GM19397 (cell line): ENCODE measurements around the gene THBS2.
"Not testable (repeated sequence)": the region's sequence is repeated elsewhere in the genome, so short reads cannot be mapped to it uniquely, and the experiment has no call there.

ENCODE experiments used
- ATAC-seq: cut with Tn5 transposase; IDR thresholded peaks from one replicate; pipeline ENCODE4 v1.9.1; 2021; ENCODE audit warnings: mild to moderate bottlenecking, moderate library complexity; ENCODE audit not compliant: unreplicated experiment

Gene THBS2

DNA sequence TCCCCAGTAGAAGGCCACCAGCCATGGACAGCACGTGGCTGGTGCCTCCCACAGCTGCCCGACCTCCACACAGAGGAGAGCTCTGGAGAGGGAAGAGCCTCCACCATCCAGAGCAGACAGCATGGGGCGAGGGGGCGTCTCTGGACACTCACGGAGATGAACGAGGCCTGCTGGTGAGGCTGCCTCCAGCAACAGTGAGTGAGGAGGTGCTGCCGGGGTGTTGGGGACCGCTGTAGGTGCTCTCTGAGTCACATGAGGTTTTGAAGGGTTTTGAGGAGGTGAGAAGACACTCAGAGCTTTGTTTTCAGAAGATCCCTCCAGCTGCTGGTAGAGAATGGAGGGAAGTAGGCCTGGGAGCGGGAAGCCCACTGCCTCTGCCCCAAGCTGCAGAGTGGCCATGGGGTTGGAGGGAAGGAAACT lies 65.6 kb downstream of the THBS2 start:
- no peak for ATAC-seq

DNA sequence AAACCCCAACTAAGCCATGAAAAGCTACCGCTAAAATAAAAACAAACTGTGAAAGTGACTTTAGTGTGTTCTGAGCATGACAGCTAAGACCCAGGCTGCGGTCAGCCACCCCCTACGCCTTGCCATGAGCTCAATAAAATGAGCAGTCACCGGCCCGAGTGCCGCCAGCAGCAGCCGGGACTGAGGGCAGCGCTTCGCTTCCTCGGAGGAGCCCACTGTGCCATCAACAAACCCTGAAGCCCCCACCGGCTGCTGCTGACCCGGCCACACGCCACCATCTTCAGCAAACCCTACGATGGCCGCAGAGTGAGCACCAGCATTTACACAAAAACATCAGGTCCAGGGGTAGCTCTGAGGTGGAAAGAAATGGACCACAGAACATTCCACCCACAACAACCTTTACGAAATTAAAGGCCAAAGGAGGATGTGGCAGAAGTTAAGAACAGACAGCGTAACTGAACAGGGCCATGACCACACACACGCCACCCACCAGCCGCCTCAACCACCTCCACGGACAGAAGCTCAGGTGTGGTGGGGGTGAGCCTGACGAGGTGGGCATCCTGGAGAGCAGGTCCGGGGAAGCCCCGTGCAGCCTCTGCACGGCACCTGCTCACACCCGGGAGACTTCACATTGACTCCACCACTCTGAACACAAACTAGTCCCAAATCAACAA lies 67.0 kb downstream of the THBS2 start:
- ATAC-seq: no peak

DNA sequence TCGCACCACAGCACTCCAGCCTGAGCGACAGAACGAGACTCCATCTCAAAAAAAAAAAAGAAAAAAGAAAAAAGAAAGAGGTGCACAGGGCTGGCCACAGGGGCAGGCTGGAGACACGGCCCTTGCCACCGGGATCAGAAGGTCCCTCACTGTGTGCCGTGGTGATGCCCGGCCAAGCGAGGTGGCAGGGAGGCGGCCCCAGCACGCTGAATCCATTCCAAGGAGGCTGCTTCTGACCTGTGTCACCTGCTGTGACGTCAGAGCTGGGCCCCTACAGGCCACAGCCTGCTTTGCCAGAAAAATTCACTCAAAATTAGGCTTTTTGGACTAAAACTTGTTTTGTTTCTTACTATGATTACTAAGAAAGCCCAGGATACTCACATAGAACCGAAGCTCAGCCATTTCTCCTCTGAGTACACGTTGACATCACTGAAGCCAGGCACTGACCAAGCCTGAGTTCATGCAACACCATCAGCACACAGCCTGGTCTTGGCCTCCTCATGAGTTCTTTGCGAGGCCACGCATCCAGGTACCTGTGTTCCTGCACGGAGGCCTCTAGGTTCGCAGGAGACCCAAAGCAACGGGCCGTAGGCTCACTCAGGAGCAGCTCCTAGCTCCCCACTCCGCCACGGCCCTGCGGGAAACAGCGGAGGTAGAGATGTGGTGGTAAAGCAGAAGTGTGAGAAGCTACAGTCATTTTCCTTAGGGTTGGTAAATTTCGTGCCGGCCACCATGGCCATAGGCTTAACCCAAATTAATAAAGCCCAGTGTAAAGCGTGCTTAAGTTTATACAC lies 67.8 kb downstream of the THBS2 start:
- no peak for ATAC-seq

DNA sequence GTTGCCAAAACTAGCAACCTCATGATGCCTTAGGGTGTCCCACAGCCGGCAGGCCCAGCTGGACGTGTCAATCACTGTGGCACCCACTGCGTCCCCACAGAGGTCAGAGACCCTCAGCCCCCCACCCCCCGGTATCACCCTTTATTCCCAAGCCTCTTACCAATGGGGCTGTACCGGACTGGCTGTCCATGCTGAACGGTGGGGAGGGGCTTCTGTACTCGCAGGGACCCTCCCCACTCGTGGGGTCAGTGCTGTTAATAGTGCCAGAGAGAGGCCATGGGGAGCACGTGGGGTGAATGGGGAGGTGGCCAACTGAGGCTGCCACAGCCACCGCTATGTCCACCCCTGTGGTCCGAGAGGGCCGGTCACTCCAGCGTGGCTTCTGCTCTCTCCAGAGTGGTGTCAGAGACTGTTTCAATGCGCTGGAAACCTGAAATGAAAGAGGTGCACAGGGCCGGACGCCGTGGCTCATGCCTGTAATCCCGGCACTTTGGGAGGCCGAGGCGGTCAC lies 68.6 kb downstream of the THBS2 start:
- no peak for ATAC-seq

DNA sequence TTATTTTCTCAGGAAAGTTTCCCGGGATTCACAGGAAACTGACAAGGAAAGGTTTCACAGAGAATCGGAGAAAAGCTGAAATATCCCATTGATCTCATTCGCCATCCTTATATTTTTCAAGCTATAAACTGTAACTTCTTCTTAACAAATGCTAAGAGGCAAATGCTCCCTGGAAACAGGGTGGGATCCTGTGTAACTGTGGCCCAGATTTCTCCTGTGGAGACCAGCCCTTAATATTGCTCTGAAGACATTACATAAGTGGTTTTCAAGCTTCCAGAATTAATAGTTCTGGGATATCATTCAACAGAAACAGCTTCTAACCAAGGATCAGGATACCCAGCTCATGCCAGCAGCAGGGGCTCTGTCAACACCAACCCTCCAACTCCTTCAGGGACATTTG lies 69.2 kb downstream of the THBS2 start:
- no peak for ATAC-seq

DNA sequence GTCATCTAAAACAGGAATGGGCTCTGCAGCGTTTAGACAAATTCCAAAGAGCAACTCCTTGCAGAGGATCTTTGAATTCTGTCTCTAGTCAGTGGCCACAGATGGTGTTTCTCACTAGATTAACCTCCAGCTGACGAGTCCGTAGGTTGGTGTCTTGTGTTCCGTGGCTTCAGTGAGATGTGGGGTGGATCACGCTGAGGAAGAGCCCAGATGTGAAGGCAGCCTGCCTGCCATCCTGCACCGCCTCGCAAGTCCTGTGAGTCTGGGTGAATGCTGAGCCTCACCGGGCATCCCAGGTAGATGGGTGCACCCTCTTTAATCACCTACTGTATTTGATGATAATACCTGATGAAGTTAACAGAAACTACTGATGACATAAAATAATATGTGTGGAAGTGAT lies 70.4 kb downstream of the THBS2 start:
- ATAC-seq: no peak

DNA sequence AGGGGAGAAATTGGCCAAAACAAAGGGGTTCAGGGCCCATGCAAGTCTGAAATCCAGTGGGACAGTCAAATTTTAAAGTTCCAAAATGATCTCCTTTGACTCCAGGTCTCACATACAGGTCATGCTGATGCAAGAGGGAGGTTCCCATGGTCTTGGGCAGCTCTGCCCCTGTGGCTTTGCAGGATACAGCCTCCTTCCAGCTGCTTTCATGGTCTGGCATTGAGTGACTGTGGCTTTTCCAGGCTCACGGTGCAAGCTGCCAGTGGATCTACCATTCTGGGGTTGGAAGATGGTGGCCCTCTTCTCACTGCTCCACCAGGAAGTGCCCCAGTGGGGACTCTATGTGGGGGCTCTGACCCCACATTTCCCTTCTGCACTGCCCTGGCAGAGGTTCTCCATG lies 73.8 kb downstream of the THBS2 start:
- not testable (repeated sequence) for ATAC-seq

DNA sequence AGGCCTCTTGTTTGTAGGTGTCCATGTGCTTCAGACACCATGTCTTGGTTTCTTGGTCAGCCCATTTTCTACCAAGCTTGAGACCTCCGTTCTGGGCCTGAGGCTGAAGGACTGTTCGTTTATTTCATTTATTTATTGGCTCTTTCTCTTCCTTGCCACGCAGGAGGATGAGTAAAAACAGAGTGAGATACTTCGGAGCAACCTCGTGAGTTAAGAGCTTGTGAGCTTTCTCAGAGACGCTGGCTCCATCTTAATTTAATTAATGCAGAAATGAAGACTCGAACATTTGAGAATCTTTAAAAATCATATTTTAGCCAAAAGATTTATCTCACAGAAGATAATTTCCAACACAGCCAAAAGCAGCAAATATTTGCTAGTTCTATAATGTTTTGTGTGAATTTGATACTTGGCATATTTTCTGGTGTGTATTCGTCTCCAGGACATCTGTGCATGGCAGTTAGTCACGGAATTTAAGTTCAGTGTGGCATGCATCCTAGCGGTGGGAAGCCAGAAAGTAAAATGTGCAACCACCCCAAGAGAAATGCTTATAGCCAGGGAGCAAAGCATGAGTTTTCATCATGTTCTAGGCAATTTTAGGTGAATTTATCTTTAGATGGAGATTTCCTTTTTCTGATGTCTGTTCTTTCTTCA lies 76.0 kb downstream of the THBS2 start:
- no peak for ATAC-seq

DNA sequence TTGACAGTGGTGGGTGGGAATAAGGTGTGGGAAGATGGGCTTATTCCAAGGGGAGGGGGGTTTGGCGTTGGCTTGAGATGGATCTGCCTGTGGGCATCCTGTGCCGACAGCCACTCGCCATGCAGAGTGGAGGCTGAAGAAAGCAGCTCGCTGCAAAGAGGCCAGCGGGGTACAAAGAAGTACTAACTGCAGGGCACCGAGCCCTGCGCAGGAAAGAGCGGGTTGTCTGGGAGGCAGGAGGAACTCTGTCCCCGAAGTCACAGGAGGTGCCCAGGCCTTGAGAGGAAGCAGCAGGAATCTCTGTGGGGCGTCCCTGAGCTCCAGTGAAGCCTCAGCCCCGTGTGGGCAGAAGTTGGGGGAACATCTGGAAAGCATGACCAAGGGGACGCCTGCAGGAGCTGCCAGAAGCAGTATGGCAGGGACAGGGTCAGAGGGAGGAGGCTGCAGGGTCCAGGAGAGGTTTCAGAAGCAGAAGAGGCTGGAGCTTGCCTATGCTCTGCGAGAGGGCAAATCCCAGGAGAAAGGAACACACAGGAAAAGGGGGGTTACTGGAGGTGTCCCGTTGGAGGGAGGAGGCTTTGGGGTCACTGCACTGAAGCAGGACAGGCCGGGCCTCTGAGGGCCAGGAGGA lies 77.2 kb downstream of the THBS2 start:
- ATAC-seq: no peak

DNA sequence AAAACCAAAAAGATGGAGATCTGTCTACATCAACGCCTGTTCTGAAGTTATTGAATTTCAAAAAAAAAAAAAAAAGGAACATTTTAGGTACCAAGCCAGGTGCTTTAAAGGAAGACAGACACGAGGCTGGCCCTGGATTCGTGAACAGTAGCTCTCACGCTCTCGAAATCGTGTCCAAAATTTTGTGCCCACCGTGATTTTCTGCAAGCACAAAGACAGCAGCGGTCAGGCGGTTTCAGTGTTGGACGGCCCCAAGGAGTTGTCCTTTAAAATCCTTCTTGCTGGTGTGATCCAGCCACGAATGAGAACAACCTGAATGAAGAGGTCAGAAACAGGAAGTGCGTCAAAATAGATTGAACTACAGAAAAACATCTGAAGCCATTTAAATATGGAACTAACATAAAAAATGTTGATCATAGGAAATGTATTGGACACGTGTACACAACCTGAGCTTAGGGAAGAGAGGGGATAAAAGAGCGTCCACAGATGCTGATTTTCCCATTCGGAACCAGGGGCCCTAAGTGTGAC lies 78.2 kb downstream of the THBS2 start:
- ATAC-seq: no peak

DNA sequence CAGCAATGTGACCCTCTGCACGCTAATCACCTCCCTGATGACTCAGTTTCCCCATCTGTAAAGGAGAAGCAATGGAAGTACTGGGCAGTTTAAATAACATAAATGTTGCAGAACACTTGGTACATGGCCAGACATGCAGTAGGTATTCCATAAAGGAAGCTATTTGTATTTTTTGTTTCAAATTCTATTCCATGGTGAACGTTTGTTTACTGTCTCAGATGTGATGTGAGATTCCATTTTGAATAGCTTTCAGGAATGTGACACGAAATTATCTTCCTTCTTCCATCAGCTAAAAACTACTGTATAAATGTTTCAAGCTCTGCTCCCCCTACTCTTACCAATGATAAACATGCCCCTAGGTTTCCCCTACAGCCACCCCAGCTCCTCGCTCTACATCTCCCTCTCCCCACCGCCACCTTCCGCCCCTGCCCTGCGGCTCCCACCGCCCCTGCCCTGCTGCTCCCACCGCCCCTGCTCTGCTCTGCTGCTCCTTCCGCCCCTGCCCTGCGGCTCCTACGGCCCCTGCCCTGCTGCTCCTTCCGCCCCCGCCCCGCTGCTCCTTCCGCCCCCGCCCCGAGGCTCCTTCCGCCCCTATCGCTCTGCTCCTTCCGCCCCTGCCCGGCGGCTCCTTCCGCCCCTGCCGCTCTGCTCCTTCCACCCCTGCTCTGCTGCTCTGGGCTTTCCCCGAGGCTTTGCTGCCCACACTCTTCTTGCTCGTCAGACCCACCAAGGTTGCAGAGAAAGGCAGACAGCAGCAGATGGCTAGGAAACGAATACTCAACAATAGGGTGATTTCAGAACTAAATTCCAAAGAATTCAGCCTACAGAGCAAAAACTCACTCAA lies 78.9 kb downstream of the THBS2 start:
- ATAC-seq: no peak

DNA sequence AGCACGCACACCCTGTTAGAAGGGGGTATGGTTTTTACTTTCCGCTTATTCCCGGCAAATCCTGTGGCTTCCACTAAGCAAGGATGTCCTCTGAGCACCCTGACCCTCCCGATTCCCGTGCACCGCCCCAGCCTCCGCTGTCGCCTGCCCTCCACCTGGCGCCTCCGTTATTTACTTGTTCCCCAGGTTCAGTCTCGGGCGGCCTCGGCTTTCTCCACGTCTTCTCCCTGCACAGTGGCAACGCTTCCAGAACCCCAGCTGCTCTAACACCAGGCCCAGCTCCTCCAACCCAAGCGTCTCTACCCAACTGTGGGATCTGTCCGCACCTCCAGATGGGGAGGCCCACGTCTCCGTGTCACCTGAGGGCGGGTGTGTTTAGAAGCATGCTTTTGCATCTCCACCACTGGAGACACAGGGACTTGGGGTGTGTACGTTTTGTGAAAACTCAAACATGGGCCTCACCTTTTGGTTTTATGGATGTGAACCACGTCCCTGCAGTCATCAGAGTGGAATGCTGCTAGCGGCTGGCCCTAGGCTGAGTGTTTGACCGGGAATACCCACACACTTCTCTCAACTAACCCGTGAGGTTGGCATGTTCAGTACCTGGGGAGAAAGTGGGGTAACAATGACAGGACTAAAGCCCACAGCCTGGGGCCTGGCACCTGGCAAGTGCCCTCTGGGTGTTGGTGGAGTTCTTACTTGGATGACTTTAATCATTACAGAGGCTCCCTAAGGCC lies 79.9 kb downstream of the THBS2 start:
- ATAC-seq: no peak

DNA sequence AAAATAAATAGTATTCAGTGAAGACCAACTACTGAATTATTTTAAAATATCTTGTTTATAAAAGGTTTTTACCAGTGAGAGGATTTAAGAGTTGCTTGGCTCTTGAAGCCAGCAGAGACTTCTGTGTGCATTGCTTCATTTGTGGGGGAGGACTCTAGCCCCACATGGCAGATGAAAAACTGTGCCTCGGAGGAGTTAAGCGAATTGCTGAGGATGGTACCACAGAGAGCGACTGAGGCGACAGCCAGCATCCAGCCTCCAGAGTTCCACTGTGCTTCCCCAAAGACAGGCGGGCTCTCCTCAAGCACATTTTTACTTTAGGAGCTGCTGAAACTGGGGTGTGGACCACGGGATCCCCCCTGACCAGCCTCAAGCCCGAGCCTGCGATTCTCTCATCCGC lies 80.7 kb downstream of the THBS2 start:
- no peak for ATAC-seq

DNA sequence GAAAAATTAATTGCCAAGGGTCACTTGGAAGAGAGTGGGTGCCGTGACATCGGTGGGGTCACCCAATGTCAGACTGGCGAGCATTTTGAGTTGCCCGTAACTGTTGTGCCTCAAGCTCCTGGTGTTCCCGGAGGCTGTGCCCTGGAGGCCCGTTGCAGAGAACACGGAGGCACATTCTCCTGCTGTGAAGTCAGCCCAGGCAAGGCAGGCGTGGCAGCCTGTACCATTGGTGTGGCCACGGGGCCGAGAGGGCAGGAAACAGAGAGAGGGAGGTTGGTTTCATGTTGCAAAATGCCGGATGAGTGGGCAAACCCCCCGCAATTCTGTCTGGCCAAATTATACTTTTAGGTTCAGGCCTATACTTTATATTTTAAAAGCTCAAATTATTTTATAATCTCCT lies 81.2 kb downstream of the THBS2 start:
- no peak for ATAC-seq

DNA sequence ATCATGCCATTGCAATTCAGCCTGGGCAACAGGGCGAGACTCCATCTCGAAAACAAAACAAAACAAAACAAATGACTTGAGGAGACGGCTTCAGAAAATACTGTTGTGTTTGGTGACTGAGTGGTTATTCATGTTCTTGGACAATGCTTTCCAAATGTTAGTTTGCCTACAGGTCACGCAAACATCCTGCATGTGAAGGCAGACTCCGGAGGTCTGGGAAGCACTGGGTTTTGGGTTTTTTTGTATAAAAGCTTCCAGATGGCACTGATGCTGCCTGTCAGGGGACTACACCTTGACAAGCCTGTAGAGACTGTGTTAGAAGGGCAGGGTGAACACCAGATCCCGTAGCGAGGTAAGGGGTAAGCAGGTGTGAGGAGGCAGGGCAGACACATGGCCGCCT lies 81.7 kb downstream of the THBS2 start:
- no peak for ATAC-seq

DNA sequence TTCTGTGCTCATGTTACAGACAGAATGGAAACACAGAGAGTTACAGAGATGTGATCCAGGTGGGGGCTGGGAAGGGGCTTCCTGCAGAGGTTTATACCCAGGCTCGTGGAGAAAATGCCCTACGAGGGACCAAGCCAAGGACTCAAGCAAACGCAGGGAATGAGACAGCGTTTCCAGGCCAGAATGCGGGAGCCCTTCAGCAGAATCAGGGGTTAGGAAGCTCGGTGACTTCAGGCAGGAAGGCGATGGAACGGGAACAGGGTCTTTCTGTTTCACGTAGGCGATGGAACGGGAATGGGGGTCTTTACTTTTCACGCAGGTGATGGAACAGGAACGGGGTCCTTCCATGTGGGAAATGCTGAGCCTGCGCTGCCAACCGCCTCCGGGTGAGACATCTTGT lies 82.6 kb downstream of the THBS2 start:
- ATAC-seq: no peak

DNA sequence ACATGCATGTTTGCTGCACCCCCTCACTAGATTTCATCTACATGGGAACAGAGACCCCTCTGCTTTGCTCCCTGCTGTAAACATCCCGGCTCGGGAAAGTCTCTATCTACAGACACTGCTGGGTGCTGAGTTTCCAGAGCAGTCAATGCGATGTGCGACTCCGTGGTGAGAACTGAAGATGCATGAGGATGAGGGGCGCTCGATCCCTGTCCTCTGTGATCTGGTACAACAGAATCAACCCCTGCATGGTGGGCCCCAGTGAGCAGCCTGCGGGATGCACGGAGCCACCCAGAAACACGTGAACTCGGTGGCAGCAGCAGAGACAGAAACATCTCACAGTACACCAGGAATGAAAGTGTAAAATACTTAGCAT lies 83.1 kb downstream of the THBS2 start:
- no peak for ATAC-seq

DNA sequence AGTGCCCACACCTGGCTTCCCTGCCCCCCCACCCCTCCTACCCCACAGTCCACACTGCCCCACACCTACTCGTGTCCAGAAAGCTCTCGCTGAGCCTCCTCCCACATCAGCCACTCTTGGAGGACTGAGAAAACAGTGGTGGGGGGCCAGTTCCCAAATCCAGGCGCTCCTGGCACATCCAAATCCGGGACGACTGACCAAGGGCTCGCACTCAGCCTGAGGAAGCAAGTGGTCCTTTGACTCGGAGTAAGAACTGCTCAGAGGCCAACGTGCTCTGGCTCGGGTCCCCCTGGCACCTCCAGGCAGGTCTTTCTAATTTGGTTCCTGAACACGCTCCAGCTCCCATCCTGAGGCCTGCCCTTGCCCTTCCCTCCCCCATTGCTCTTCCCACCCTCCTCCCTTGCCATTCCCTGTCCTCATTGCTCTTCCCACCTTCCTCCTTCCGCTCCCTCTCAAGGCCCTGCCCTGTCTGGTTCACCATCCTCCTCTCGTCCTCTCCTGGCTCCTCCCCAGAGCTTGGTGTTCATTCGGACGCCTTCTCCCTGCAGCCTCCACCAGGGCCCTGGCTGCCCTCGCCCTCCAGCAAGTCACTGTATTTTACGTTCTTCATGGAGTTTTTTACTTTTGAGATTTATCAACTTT lies 83.6 kb downstream of the THBS2 start:
- ATAC-seq: no peak

DNA sequence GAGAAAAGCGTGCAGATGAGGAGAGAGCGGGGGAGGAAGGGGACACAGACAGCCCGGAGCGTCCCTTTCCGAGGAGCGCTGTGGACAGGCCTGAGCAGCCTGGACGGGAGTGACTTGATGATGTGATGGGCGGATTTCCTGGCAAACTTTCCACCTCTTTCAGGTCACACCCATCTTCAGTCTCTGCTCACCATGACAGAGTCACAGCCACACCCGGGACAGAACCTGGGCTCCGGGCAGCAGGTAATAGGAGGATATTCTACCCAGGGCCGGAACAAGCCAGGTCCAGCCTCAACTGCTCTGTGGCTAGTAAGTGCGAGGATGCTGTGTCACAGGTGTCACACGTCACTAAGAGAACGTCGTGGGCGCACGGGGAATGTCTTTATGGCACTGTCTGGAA lies 84.3 kb downstream of the THBS2 start:
- no peak for ATAC-seq
